Natural killer cell (primary cell): Measurements from ENCODE around the gene SPOCK2. TPM values are rescaled to one million over a fixed set of nuclear protein-coding genes. Genes with fewer than 3 reads are reported as not detected.

Experiments
- ATAC-seq, 3 donors: fragments of 150-1000 bp in 2 of 3; fragments of 200-7000 bp in 1 of 3; cut with Tn5 transposase; 1 replicate in 1 of 3; 2 replicates in 2 of 3; pipeline ENCODE4 v1.10.0; 2021; ENCODE audit warnings: mild to moderate bottlenecking in 2 of 3, moderate library complexity in 2 of 3
- DNase-seq, 2 donors: peaks; one replicate each; pipeline versions ENCODE4 v3.0.0 to v3.0.0-alpha.2; 2013 to 2021; ENCODE audit warnings: mixed read lengths in 1 of 2
- H3K27ac ChIP-seq: one replicate; pipeline ENCODE4 v1.5.1; 2013; ENCODE audit warnings: mild to moderate bottlenecking, low read length
- H3K27me3 ChIP-seq: one replicate; pipeline ENCODE4 v1.6.1; 2013; ENCODE audit warnings: low read length; ENCODE audit not compliant: control insufficient read depth, insufficient read depth
- H3K36me3 ChIP-seq: one replicate; pipeline ENCODE4 v1.6.1; 2013; ENCODE audit warnings: low read length; ENCODE audit not compliant: control insufficient read depth, insufficient read depth
- H3K4me1 ChIP-seq: one replicate; pipeline ENCODE4 v1.6.1; 2013; ENCODE audit warnings: low read length; ENCODE audit not compliant: control insufficient read depth, insufficient read depth
- H3K4me3 ChIP-seq: one replicate; pipeline ENCODE4 v1.5.1; 2013; ENCODE audit warnings: low read length
- H3K9me3 ChIP-seq: one replicate; pipeline ENCODE4 v1.6.1; 2013; ENCODE audit warnings: low read length; ENCODE audit not compliant: control insufficient read depth, insufficient read depth
- H3K27ac Mint-ChIP-seq, 2 donors: one replicate each; pipeline ENCODE4 v1.8.0; 2022; ENCODE audit warnings: mild to moderate bottlenecking in 2 of 2, mixed read lengths in 2 of 2, moderate library complexity in 1 of 2
- H3K27me3 Mint-ChIP-seq, 2 donors: one replicate each; pipeline ENCODE4 v1.8.0; 2022; ENCODE audit warnings: low read depth in 2 of 2, mixed read lengths in 2 of 2
- H3K36me3 Mint-ChIP-seq: one replicate; pipeline ENCODE4 v1.8.0; 2022; ENCODE audit warnings: mixed read lengths
- H3K4me1 Mint-ChIP-seq, 2 donors: one replicate each; pipeline ENCODE4 v1.8.0; 2022; ENCODE audit warnings: mixed read lengths in 2 of 2
- H3K4me3 Mint-ChIP-seq: one replicate; pipeline ENCODE4 v1.8.0; 2022; ENCODE audit warnings: mild to moderate bottlenecking, moderate library complexity, mixed read lengths
- H3K9me3 Mint-ChIP-seq, 2 donors: one replicate each; pipeline ENCODE4 v1.8.0; 2022; ENCODE audit warnings: mixed read lengths in 2 of 2
- WGBS: methylation state at CpG from one replicate; pipeline ENCODE4 v1.1.7; 2013; ENCODE audit warnings: missing lambda C conversion rate; ENCODE audit not compliant: insufficient coverage; 5-methylcytosine and 5-hydroxymethylcytosine counted together
- intact Hi-C: fragments of 100-400 bp; cut with micrococcal nuclease; formaldehyde crosslinking; loops from one replicate; pipeline ENCODE4 v1.14.2; 2022
- total RNA-seq, 4 donors: library from RNA; stranded (reverse); fragments of 120-200 nt in 1 of 4; gene quantifications; one replicate each; pipeline versions ENCODE4 v1.2.3 to v1.2.4, GENCODE V29; 2013 to 2022
- TF ChIP-seq, protein P1 (sequence below): fragments of 200-600 bp; IDR thresholded peaks from one replicate; pipeline ENCODE4 v1.8.0; 2022; ENCODE audit warnings: antibody characterized with exemption

SPOCK2 gene
- total RNA-seq, 3 donors from 2014 or later (not counting 1 experiment from before 2014, with no cell fraction given) = 258 to 329 (median 293) TPM

DNA sequence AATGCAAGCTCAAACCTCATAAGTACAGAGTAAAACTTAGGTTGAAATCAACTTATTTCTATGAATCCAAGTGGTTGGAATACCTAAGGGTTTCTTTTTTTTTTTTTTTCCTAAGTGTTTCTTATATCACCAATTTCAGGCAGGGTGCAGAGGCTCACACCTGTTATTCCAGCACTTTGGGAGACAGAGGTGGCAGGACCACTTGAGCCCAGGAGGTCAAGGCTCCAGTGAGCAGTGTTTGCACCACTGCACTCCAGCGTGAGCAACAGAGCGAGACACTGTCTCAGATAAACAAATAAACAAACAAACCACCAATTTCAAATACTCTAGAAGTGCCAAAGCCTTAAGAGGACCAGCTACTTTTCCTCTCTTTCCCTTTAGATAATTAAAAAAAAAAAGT is 39.2 kb upstream of the SPOCK2 start:
- no peak for ATAC-seq
- peaks cover 0 to 10% of the 10 kb centered on the region in 2 donors for H3K4me1 Mint-ChIP-seq
- TF ChIP-seq, protein P1, sequence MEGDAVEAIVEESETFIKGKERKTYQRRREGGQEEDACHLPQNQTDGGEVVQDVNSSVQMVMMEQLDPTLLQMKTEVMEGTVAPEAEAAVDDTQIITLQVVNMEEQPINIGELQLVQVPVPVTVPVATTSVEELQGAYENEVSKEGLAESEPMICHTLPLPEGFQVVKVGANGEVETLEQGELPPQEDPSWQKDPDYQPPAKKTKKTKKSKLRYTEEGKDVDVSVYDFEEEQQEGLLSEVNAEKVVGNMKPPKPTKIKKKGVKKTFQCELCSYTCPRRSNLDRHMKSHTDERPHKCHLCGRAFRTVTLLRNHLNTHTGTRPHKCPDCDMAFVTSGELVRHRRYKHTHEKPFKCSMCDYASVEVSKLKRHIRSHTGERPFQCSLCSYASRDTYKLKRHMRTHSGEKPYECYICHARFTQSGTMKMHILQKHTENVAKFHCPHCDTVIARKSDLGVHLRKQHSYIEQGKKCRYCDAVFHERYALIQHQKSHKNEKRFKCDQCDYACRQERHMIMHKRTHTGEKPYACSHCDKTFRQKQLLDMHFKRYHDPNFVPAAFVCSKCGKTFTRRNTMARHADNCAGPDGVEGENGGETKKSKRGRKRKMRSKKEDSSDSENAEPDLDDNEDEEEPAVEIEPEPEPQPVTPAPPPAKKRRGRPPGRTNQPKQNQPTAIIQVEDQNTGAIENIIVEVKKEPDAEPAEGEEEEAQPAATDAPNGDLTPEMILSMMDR = no peak
- no peaks in the 10 kb centered on the region for H3K27me3 Mint-ChIP-seq
- 96% methylated on average over 2 of the region's 2 CpGs for WGBS
- H3K36me3 Mint-ChIP-seq = no peaks in the 10 kb centered on the region
- Histone ChIP-seq H3K27ac (no peak overlapping the region), H3K9me3 (no peaks in the 10 kb centered on the region), H3K4me1 (no peaks in the 10 kb centered on the region), H3K36me3 (peaks cover 3% of the 10 kb centered on the region), H3K4me3 (no peak overlapping the region), H3K27me3 (no peaks in the 10 kb centered on the region)
- no peaks in the 10 kb centered on the region for H3K9me3 Mint-ChIP-seq
- no peak overlapping the region for H3K27ac Mint-ChIP-seq
- no peak for DNase-seq
- no peak overlapping the region for H3K4me3 Mint-ChIP-seq
- intact Hi-C loops = loop anchor here (2.0 kb wide), 1 partner anchor 213 kb away; no protein-coding TSS in a partner anchor

DNA sequence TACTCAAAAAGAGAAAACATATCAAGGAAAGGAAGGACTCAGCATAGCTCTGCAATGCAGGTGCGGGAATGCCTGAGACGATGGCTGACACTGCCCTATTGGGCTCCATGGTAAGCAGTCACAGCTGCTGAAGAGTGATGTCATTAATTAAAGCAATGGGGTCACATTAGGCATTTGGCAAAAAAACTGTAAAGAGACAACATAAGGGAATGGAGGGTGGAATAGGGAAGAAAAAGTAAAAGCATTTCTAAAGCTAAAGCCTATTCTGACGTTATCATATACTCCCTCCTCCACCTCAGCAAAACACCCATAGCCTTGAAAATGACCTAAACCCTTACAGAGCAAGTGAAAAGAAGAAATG is 38.5 kb upstream of the SPOCK2 start:
- Histone ChIP-seq H3K9me3 (no peaks in the 10 kb centered on the region), H3K4me1 (no peaks in the 10 kb centered on the region), H3K4me3 (no peak overlapping the region), H3K36me3 (peaks cover 3% of the 10 kb centered on the region), H3K27me3 (no peaks in the 10 kb centered on the region), H3K27ac (no peak overlapping the region)
- Mint-ChIP-seq H3K36me3 (no peaks in the 10 kb centered on the region), H3K9me3 (no peaks in the 10 kb centered on the region), H3K4me1 (peaks cover 0 to 10% of the 10 kb centered on the region in 2 donors), H3K4me3 (no peak overlapping the region), H3K27me3 (no peaks in the 10 kb centered on the region), H3K27ac (no peak overlapping the region)
- no peak for ATAC-seq
- no peak for DNase-seq
- intact Hi-C loops = loop anchor here (2.0 kb wide), 1 partner anchor 214 kb away; no protein-coding TSS in a partner anchor
- TF ChIP-seq, protein P1 = no peak
- 94% methylated on average over 3 of the region's 3 CpGs for WGBS

DNA sequence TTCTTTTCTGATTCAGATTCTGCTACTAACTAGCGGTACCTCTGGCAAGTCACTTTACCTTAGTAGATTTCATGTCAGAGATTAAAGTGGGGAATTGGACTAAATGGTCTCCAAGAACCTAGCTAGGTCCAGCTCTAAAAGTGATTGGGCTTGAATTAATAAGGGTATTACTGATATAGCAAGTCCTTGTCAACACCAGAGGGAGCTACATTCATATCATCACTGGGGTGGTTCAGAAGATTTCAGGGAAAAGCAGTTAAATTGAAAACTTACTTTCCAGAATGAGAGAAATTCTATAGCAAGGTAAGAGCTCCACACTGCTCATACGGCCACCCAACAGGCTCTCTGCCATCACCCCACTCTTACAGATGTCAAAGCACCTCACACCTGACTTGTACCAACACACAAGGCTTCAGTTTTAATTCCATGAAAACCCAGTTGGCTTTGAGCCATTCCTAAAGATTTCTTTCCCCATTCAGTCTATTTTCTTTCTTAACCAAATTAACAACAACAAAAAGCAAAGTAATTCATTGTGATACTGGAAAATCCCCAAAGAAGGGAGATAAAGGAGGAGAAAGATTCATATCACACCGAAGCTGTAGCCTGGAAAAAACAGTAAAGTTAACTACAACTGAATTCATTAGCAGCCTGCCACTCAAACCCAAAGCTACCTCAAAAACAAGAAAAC is 38.0 kb upstream of the SPOCK2 start:
- H3K9me3 ChIP-seq = no peaks in the 10 kb centered on the region
- ATAC-seq = peak in 1 of 3 donors; percentile 30
- 89% methylated on average over 2 of the region's 3 CpGs for WGBS
- no peaks in the 10 kb centered on the region for H3K4me1 ChIP-seq
- no peak overlapping the region for H3K27ac Mint-ChIP-seq
- TF ChIP-seq, protein P1 = peak; percentile 29
- no peaks in the 10 kb centered on the region for H3K27me3 ChIP-seq
- H3K36me3 Mint-ChIP-seq = no peaks in the 10 kb centered on the region
- intact Hi-C loops = loop anchor here (2.0 kb wide), 1 partner anchor 214 kb away; no protein-coding TSS in a partner anchor
- H3K36me3 ChIP-seq = peaks cover 5% of the 10 kb centered on the region
- H3K4me3 ChIP-seq = no peak overlapping the region
- no peak overlapping the region for H3K27ac ChIP-seq
- peaks cover 0 to 10% of the 10 kb centered on the region in 2 donors for H3K4me1 Mint-ChIP-seq
- no peak overlapping the region for H3K4me3 Mint-ChIP-seq
- H3K9me3 Mint-ChIP-seq = no peaks in the 10 kb centered on the region
- no peaks in the 10 kb centered on the region for H3K27me3 Mint-ChIP-seq
- DNase-seq = peak in 1 of 2 donors; percentile 57

DNA sequence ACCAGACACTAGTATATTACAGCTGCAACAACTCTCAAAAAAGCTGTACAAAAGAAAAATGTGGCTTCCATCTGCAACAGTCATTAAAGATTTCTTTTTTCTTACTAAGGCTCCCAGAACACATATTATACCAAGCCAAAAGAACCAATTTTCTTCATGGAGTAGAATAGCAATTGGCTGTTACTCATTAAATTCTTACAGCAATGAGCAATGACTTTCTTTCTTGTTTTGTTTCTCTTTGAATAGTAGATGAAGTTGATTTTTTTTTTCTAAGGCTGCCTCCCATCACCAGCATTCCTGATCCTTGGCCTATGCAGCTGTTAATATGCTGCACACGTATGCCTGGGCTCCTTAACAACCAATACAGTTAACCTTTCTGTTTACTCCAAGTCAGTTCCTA is 36.6 kb upstream of the SPOCK2 start:
- H3K4me3 ChIP-seq = no peak overlapping the region
- no peak for DNase-seq
- intact Hi-C loops = no loop called here
- H3K27ac Mint-ChIP-seq = no peak overlapping the region
- H3K36me3 ChIP-seq = peaks cover 5% of the 10 kb centered on the region
- no peaks in the 10 kb centered on the region for H3K9me3 Mint-ChIP-seq
- no peaks in the 10 kb centered on the region for H3K4me1 ChIP-seq
- no CpG with 5 or more reads among the region's 1 CpG for WGBS
- no peaks in the 10 kb centered on the region for H3K27me3 Mint-ChIP-seq
- H3K27me3 ChIP-seq = no peaks in the 10 kb centered on the region
- no peak overlapping the region for H3K27ac ChIP-seq
- no peak for ATAC-seq
- TF ChIP-seq, protein P1 = no peak
- peaks cover 0 to 8% of the 10 kb centered on the region in 2 donors for H3K4me1 Mint-ChIP-seq
- no peak overlapping the region for H3K4me3 Mint-ChIP-seq
- no peaks in the 10 kb centered on the region for H3K9me3 ChIP-seq
- no peaks in the 10 kb centered on the region for H3K36me3 Mint-ChIP-seq
